SK-N-SH treated with all-trans-retinoic acid at 6 μM for 48 hours (cell line): ENCODE measurements around the gene ENO2.
"Not testable (repeated sequence)": the region's sequence is repeated elsewhere in the genome, so short reads cannot be mapped to it uniquely, and the experiment has no call there.

Source experiments
- ATAC-seq: fragments of 200-7000 bp; cut with Tn5 transposase; 3 replicates; pipeline ENCODE4 v1.9.1; 2020; ENCODE audit warnings: mild to moderate bottlenecking, moderate library complexity
- ARNTL ChIP-seq: fragments of 450-650 bp; formaldehyde crosslinking; IDR thresholded peaks from 2 replicates; pipeline ENCODE4 v1.5.0; 2020; ENCODE audit warnings: low read depth, mild to moderate bottlenecking, moderate library complexity, borderline replicate concordance
- BACH2 ChIP-seq: fragments of 250-450 bp; sonication (Bioruptor Pico); IDR thresholded peaks from 2 replicates; pipeline ENCODE4 v1.9.0; 2021; ENCODE audit warnings: mild to moderate bottlenecking, borderline replicate concordance
- CREB5 ChIP-seq: fragments of 250-450 bp; sonication (Bioruptor Pico); IDR thresholded peaks from 2 replicates; pipeline ENCODE4 v1.5.1; 2020; ENCODE audit warnings: low read depth, mild to moderate bottlenecking, moderate library complexity
- CSRNP3 ChIP-seq: fragments of 250-450 bp; sonication (Bioruptor Pico); IDR thresholded peaks from 2 replicates; pipeline ENCODE4 v1.5.1; 2021; ENCODE audit warnings: mild to moderate bottlenecking, moderate library complexity
- ESRRG ChIP-seq: fragments of 250-450 bp; sonication (Bioruptor Pico); IDR thresholded peaks from 2 replicates; pipeline ENCODE4 v1.6.1; 2021; ENCODE audit warnings: mild to moderate bottlenecking
- GLIS3 ChIP-seq: fragments of 250-450 bp; sonication (Bioruptor Pico); IDR thresholded peaks from 2 replicates; pipeline ENCODE4 v1.5.0; 2020; ENCODE audit warnings: mild to moderate bottlenecking, moderate library complexity
- OSR1 ChIP-seq: fragments of 250-450 bp; sonication (Bioruptor Pico); IDR thresholded peaks from 2 replicates; pipeline ENCODE4 v1.8.0; 2022; ENCODE audit warnings: moderate library complexity, mild to moderate bottlenecking, inconsistent platforms
- PATZ1 ChIP-seq: fragments of 250-450 bp; sonication (Bioruptor Pico); IDR thresholded peaks from 2 replicates; pipeline ENCODE4 v1.8.0; 2020; ENCODE audit warnings: mild to moderate bottlenecking, moderate library complexity, borderline replicate concordance
- PPARA ChIP-seq: fragments of 250-450 bp; sonication (Bioruptor Pico); IDR thresholded peaks from 2 replicates; pipeline ENCODE4 v1.5.0; 2020; ENCODE audit warnings: mild to moderate bottlenecking, borderline replicate concordance
- RARB ChIP-seq: fragments of 250-450 bp; sonication (Bioruptor Pico); IDR thresholded peaks from 2 replicates; pipeline ENCODE4 v1.8.0; 2021; ENCODE audit warnings: mild to moderate bottlenecking, moderate library complexity
- SNAI2 ChIP-seq: fragments of 250-450 bp; sonication (Bioruptor Pico); IDR thresholded peaks from 2 replicates; pipeline ENCODE4 v1.5.0; 2020; ENCODE audit warnings: mild to moderate bottlenecking, moderate library complexity
- TCF4 ChIP-seq: fragments of 250-450 bp; sonication (Bioruptor Pico); IDR thresholded peaks from 2 replicates; pipeline ENCODE4 v1.8.0; 2021; ENCODE audit warnings: mild to moderate bottlenecking, moderate library complexity, borderline replicate concordance
- TOX ChIP-seq: fragments of 250-450 bp; sonication (Bioruptor Pico); IDR thresholded peaks from 2 replicates; pipeline ENCODE4 v1.8.0; 2021; ENCODE audit warnings: mild to moderate bottlenecking, moderate library complexity, borderline replicate concordance
- TSHZ2 ChIP-seq: fragments of 250-450 bp; sonication (Bioruptor Pico); IDR thresholded peaks from 2 replicates; pipeline ENCODE4 v1.5.0; 2020; ENCODE audit warnings: mild to moderate bottlenecking, moderate library complexity
- ZC3H10 ChIP-seq: fragments of 250-450 bp; sonication (Bioruptor Pico); IDR thresholded peaks from 2 replicates; pipeline ENCODE4 v1.5.1; 2021; ENCODE audit warnings: mild to moderate bottlenecking, moderate library complexity
- ZFP3 ChIP-seq: fragments of 250-450 bp; sonication (Bioruptor Pico); IDR thresholded peaks from 2 replicates; pipeline ENCODE4 v1.5.0; 2020; ENCODE audit warnings: mild to moderate bottlenecking, moderate library complexity
- ZFP30 ChIP-seq: fragments of 450-650 bp; formaldehyde crosslinking; IDR thresholded peaks from 2 replicates; pipeline ENCODE4 v1.5.0; 2022; ENCODE audit warnings: mild to moderate bottlenecking, moderate library complexity
- ZNF565 ChIP-seq: fragments of 450-650 bp; formaldehyde crosslinking; conservative IDR thresholded peaks from 2 replicates; pipeline ENCODE4 v1.5.0; 2020; ENCODE audit warnings: low read depth, mild to moderate bottlenecking, moderate library complexity
- ZNF70 ChIP-seq: fragments of 450-650 bp; formaldehyde crosslinking; IDR thresholded peaks from 2 replicates; pipeline ENCODE4 v1.5.0; 2020; ENCODE audit warnings: mild to moderate bottlenecking, moderate library complexity
- ZNF8 ChIP-seq: fragments of 450-650 bp; formaldehyde crosslinking; IDR thresholded peaks from 2 replicates; pipeline ENCODE4 v1.5.0; 2020; ENCODE audit warnings: mild to moderate bottlenecking, moderate library complexity

The ENO2 gene

GRCh38 chr12:6905414-6906040 lies 8.9 kb upstream of the ENO2 start:
- TF ChIP-seq ESRRG (CRISPR knock-in tag) (no peak), ZNF565 (CRISPR knock-in tag) (no peak), PPARA (CRISPR knock-in tag) (no peak), ZNF70 (CRISPR knock-in tag) (no peak), OSR1 (CRISPR knock-in tag) (no peak), ARNTL (CRISPR knock-in tag) (no peak), BACH2 (CRISPR knock-in tag) (no peak), SNAI2 (CRISPR knock-in tag) (no peak), RARB (CRISPR knock-in tag) (no peak)
- TF ChIP-seq, all 23 proteins: peak for 0
- no peak for ATAC-seq

GRCh38 chr12:6908141-6908540 lies 6.2 kb upstream of the ENO2 start:
- not testable (repeated sequence) for ATAC-seq

GRCh38 chr12:6909421-6910145 lies 4.8 kb upstream of the ENO2 start:
- no peak for ATAC-seq
- no peak for TF ChIP-seq GLIS3 (CRISPR knock-in tag)
- no peak for TF ChIP-seq CSRNP3 (CRISPR knock-in tag)
- TF ChIP-seq ARNTL (CRISPR knock-in tag), result no peak
- TF ChIP-seq PPARA (CRISPR knock-in tag), result no peak
- no peak for TF ChIP-seq ZFP30 (CRISPR knock-in tag)
- no peak for TF ChIP-seq TCF4 (CRISPR knock-in tag)
- TF ChIP-seq ESRRG (CRISPR knock-in tag), result no peak
- no peak for TF ChIP-seq CREB5 (CRISPR knock-in tag)
- no peak for TF ChIP-seq ZC3H10
- no peak for TF ChIP-seq ZNF8 (CRISPR knock-in tag)
- no peak for TF ChIP-seq PATZ1
- no peak for TF ChIP-seq BACH2 (CRISPR knock-in tag)
- TF ChIP-seq TOX (CRISPR knock-in tag), result no peak
- no peak for TF ChIP-seq ZNF70 (CRISPR knock-in tag)
- TF ChIP-seq SNAI2 (CRISPR knock-in tag), result no peak
- TF ChIP-seq RARB (CRISPR knock-in tag), result no peak

GRCh38 chr12:6912164-6912935 lies 2.0 kb upstream of the ENO2 start:
- no peak for ATAC-seq
- no peak for TF ChIP-seq BACH2 (CRISPR knock-in tag)
- no peak for TF ChIP-seq ZFP3 (CRISPR knock-in tag)
- no peak for TF ChIP-seq RARB (CRISPR knock-in tag)
- no peak for TF ChIP-seq TCF4 (CRISPR knock-in tag)
- TF ChIP-seq PATZ1, result no peak
- TF ChIP-seq GLIS3 (CRISPR knock-in tag), result no peak
- TF ChIP-seq CREB5 (CRISPR knock-in tag), result no peak
- no peak for TF ChIP-seq ZC3H10
- TF ChIP-seq TSHZ2 (CRISPR knock-in tag), result no peak
- no peak for TF ChIP-seq ZFP30 (CRISPR knock-in tag)
- TF ChIP-seq SNAI2 (CRISPR knock-in tag), result no peak
